Activated naive CD4-positive, alpha-beta T cell treated with anti-CD3 and anti-CD28 coated beads, Interleukin-2, amount 50 U/mL, for 16 hours (primary cell): ENCODE data around the gene NCS1.

Experiments
- DNase-seq: peaks from one replicate; pipeline ENCODE4 v3.0.0-alpha.2; 2020

The NCS1 gene

DNA sequence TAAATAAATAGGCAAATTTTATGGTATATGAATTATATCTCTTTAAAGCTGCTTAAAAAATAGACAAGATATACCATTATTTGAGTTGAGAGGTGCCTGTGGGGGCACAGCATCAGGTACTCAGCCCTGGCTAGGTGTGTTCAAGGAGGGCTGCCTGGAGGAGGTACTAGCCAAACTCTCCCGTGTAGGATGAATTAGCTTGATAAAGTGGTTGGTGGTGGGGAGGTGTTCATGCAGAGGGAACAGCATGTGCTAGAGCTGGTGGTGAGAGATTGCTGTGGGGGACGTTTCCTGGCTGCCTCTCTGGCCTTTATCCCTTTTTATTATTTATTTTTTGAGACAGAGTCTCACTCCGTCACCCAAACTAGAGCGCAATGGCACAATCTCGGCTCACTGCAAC, 23.2 kb upstream of the NCS1 start:
- no peak for DNase-seq

DNA sequence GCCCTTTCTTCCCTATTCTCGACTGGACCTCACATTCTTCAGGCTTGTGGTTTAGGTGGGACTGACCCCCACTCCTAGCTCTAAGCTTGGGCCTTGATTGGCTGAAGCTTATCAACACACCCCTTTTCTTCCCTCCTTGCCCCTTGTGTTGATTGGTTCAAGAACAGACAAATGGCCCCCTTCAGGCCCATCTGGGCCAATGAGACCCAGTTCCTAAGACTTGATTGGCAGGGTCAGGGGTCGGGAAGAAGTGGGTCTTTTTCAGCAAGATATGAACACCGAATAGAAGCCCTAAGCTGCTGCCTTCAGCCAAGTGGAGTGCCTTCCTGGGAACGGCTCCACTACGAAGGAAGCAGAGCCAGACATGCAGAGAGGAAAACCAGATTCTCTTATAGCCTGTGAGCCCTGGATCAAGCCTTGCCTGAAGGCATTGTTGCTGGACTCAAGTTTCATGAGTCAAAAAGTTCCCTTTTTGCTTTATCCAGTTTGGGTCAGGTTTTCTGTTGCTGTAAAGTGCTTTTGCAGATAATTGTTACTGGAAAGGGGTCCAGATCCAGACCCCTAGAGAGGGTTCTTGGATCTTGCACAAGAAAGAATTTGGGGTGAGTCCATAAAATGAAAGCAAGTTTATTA, 22.4 kb upstream of the NCS1 start:
- DNase-seq = no peak

DNA sequence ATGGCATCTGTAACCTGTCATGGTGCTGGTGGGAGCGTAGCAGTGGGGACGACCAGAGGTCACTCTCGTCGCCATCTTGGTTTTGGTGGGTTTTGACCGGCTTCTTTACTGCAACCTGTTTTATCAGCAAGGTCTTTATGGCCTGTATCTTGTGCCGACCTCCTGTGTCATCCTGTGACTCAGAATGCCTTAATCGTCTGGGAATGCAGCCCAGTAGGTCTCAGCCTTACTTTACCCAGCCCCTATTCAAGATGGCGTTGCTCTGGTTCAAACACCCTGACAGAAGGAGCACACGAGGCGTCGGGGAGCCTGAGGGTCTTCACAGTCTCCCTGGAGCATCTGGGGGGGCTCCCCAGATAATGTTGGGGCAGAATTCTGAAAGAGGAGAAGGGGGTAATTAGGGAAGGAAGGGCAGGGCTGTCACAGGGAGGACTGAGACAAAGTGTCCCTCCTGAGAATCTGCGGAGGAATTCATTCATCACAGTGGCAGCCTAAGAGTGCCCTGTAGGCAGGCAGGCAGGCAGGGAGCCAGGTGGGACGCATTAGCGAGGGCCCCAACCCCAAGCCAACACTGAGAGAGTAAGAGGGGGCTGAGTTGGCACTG, 21.3 kb upstream of the NCS1 start:
- no peak for DNase-seq

GRCh38 chr9:130154816-130155215, 17.4 kb upstream of the NCS1 start:
- no peak for DNase-seq

GRCh38 chr9:130155647-130156046, 16.6 kb upstream of the NCS1 start:
- no peak for DNase-seq

DNA sequence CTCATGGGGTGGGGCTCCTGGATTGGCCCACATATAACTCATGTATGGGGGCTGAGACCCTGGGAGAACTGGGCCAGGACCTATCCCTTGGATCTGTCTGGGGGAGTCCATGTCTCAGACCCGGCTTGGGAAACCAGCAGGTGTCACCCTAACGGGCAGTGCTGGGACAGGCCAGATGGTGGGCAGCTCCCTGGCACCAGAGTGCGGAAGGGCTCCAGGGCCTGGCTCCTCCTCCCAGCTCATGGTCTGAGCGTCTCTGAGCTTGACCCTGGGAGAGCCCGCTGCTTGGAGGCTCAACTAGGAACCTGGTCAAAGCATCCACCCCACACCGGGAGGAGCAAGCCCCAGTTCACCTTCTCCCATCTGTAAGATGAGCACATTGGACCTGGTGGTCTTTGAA, 15.5 kb upstream of the NCS1 start:
- no peak for DNase-seq

- DNase-seq = no peak
These were observed 15.1 kb upstream of the NCS1 start for GRCh38 chr9:130157079-130157478.

GRCh38 chr9:130158001-130158400, 14.2 kb upstream of the NCS1 start:
- no peak for DNase-seq

DNA sequence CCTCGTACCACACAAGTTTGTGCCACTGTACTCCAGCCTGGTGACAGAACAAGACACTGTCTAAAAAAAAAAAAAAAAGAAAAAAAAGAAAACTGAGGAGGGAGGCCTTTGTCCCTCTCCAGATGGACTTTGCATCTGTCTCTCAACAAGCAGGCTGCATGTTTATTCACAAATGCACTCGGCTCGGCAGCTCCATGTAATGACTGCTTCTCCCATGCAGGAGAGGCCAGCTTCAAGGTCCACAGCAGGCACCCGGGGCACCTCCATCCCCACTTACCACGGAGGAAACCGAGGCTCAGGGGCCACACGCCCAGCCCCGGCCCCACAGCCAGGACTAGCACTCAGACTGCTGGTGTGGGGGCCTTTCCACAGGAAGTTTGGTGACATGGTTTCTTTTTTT, 13.1 kb upstream of the NCS1 start:
- no peak for DNase-seq

- DNase-seq = no peak
These were observed 12.1 kb upstream of the NCS1 start for GRCh38 chr9:130159915-130160670.

GRCh38 chr9:130160862-130161470, 11.2 kb upstream of the NCS1 start:
- DNase-seq = no peak

GRCh38 chr9:130165579-130165978, 6.6 kb upstream of the NCS1 start:
- DNase-seq = no peak

- DNase-seq = no peak
These were observed 5.8 kb upstream of the NCS1 start for GRCh38 chr9:130166399-130166798.

DNA sequence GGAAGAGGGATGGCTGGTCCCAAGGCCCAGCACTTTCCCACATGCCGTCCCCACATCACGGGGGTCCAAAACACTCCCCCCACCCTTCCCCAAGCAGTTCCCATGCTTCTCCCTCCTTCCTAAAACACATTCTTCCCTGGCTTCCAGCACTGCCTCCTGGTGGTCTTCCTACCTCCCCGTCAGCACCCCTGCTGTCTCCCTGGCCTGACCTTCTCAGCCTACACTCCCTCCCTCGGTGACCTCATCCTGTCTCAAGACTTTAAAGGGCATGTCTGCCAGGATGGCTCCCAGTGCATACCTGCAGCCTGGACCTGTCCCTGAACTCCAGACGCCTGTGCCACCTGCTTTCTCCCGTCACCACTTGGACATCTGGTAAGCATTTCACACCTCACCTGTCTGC, 4.3 kb upstream of the NCS1 start:
- DNase-seq = no peak

DNA sequence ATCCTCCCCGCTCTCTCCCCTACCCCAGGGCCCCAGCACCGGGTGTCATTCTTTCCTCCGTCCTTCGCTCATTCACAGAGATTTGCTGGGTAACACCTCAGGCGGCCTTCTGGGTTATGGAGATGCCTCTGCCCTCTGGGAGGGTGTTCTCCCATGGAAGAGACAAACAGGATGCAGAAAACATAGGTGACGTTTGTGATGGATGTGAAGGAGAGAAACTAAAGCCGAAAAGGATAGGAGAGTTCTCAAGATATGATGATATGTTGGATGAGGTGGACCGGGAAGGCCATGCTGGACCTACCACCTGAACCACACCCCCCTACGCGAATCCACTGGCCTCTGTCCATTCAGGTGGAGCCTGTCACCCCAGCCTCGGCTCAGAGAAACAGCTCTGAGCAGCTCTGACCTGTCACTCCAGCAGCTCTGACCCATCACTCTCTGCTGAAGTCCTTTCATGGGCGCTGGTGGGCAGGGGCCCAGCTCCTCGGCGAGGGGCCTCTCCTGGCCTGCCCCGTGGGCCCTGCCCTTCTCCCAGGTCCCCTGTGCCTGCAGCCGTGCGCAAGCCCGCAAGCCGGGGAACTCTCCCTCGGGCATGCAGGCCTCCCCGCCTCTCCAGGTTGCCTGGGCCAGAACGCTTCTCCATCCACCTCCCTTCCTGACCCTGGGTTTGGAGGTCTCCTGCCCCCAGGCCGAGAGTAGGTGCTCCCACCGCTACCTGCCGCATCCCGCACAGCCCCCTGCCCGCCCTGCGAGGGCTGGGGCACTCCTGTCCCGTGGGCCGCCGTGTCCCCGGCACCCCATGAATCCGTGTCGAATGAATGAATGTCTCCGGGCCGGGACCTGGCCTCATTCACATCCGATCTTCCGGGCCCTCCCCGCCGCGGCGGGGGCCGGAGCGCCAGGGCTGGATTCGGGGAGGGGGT, 717 bp upstream of the NCS1 start:
- no peak for DNase-seq

GRCh38 chr9:130172858-130173665, 858 bp downstream of the NCS1 start:
- peak; percentile 60 for DNase-seq

DNA sequence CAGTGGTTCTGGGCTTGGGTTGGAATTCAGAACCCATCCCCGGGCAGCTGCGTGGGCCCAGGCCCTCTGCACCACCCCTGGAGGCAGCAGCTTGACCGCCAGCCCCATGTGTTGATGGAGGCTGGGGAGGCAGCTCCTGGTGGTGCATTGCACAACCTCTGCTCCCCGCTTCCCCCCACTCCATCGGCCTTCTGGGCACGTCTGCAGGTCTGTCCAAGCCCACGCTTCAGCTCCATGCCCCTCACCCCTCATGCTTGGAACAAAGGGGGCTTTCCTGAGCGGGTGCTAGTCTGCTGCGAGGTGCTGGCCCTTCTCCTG, 1.4 kb downstream of the NCS1 start:
- DNase-seq = no peak

DNA sequence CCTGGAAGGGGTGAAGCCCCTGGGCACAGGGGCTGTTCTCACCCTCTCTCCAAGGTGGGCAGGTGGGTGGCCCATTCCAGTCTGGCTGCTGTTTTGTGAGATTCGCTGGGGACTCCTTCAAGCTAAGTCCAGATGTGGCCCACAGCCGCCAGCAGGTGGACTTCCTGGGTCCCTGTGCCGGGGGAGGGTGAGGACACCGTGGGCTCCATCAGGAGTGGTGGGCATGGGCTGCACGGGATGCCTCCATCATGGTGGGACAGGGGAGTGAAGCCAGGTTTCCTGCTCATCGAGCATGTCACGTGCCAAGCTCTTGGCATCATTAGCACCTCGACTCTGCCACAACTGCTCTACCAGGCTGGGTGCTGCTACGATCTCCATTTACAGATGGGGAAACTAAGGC, 1.8 kb downstream of the NCS1 start:
- DNase-seq = no peak

DNA sequence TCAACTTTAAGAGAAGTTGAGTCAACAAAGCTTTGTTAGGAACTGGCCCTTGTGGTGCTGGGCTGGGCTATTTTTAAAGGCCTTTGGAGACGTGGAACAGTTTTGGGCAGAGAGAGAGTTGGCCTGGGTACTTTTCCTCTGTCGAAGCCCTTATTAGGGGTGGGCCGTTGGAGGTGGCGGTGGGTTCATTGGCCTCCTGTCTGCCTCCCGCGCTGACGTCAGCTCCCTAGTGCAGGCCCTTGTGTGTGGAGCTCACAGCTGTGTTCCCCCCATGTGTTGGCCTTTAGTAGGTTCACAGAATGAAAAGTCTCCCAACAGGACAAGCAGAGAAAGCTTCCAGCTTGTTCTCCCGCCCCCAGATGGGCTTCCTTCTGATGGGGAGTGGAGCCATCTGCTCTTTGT, 2.7 kb downstream of the NCS1 start:
- DNase-seq = no peak

DNA sequence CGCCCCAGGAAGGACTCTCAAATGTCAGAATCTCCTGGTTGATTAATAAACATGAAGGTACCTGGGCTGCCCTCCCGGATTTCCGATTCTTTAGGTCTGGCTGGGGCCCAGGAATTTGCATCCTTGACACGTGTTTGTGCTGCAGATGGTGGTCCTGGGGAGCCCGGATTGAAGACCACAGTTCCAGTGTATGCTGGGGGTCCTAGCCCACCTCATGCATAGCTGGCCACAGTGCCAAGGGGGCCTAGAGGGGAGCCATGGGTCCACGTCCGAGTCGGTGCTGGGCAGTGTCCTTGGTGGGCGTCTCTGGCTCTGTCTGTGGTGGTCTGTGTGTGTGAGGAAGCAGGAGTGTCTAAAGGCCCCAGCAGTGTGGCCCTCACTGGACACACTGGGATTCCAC, 3.2 kb downstream of the NCS1 start:
- DNase-seq = no peak

DNA sequence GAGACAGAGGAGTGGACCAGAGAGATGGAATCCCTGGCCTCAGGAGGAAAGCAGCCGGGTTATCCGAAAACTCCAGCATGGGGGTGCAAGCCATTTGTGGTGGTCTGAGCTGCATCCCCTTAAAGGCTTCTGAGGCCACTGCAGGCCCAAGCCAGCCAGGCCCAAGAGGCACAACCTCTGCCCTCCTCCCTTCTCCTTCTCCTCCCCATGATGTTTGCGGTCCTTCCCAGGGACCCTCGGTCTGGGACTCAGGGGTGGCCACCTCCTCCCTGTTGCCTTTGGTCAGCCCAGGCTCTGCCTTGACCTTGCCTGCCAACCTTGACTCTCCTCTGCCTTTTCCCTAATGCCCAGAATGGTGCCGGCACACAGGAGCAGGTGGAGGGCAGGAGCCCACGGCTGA, 4.6 kb downstream of the NCS1 start:
- no peak for DNase-seq
